ENCODE measurements around the gene REEP5. TPM values are rescaled to one million over a fixed set of nuclear protein-coding genes. Genes with fewer than 3 reads are reported as not detected.
A peak's percentile ranks its signal among the peaks of the same experiment; 100 is the strongest.
"Not testable (repeated sequence)": the region's sequence is repeated elsewhere in the genome, so short reads cannot be mapped to it uniquely, and the experiment has no call there.

Gene REEP5
- total RNA-seq, 1 donor from 2014 or later: 112 TPM

- intact Hi-C loops (cut with DNase I): no loop called here
- ATAC-seq (ENCODE audit: poor library complexity) (peak; percentile 70), DNase-seq (no peak)
These were observed 14.8 kb downstream of the REEP5 start for GRCh38 chr5:112907166-112907631.

GRCh38 chr5:112906637-112907036 is 15.4 kb downstream of the REEP5 start:
- DNase-seq: no peak
- intact Hi-C loops (cut with DNase I): no loop called here
- no peak for ATAC-seq (ENCODE audit: poor library complexity)

- intact Hi-C loops (cut with DNase I); ATAC-seq (ENCODE audit: poor library complexity); DNase-seq: not testable (repeated sequence)
These were observed 17.0 kb downstream of the REEP5 start for GRCh38 chr5:112904996-112905395.

- intact Hi-C loops (cut with DNase I): no loop called here
- ATAC-seq (ENCODE audit: poor library complexity) (no peak), DNase-seq (no peak)
These were observed 19.5 kb downstream of the REEP5 start for GRCh38 chr5:112902561-112902960.

- DNase-seq (no peak), ATAC-seq (ENCODE audit: poor library complexity) (peak; percentile 83)
- intact Hi-C loops (cut with DNase I): no loop called here
These were observed 26.3 kb downstream of the REEP5 start for GRCh38 chr5:112895682-112896081.

GRCh38 chr5:112892776-112893175 is 29.3 kb downstream of the REEP5 start:
- ATAC-seq (ENCODE audit: poor library complexity) (no peak), DNase-seq (no peak)
- intact Hi-C loops (cut with DNase I): no loop called here

- ATAC-seq (ENCODE audit: poor library complexity); intact Hi-C loops (cut with DNase I); DNase-seq: not testable (repeated sequence)
These were observed 30.0 kb downstream of the REEP5 start for GRCh38 chr5:112892066-112892465.

- DNase-seq (no peak), ATAC-seq (ENCODE audit: poor library complexity) (no peak)
- intact Hi-C loops (cut with DNase I): no loop called here
These were observed 35.1 kb downstream of the REEP5 start for GRCh38 chr5:112886975-112887374.

- intact Hi-C loops (cut with DNase I): no loop called here
- DNase-seq (no peak), ATAC-seq (ENCODE audit: poor library complexity) (peak; percentile 50)
These were observed 37.0 kb downstream of the REEP5 start for GRCh38 chr5:112885001-112885400.

GRCh38 chr5:112883192-112883591 is 38.8 kb downstream of the REEP5 start:
- intact Hi-C loops (cut with DNase I): no loop called here
- DNase-seq (no peak), ATAC-seq (ENCODE audit: poor library complexity) (peak; percentile 9)

- intact Hi-C loops (cut with DNase I): no loop called here
- ATAC-seq (ENCODE audit: poor library complexity): peak; percentile 54
- no peak for DNase-seq
These were observed 41.6 kb downstream of the REEP5 start for GRCh38 chr5:112880219-112880964.

GRCh38 chr5:112878760-112879159 is 43.3 kb downstream of the REEP5 start:
- DNase-seq: no peak
- intact Hi-C loops (cut with DNase I): no loop called here
- ATAC-seq (ENCODE audit: poor library complexity): no peak

- ATAC-seq (ENCODE audit: poor library complexity): no peak
- no peak for DNase-seq
- intact Hi-C loops (cut with DNase I): no loop called here
These were observed 43.9 kb downstream of the REEP5 start for GRCh38 chr5:112878101-112878500.

- ATAC-seq (ENCODE audit: poor library complexity): no peak
- no peak for DNase-seq
- intact Hi-C loops (cut with DNase I): no loop called here
These were observed 45.7 kb downstream of the REEP5 start for GRCh38 chr5:112876362-112876761.

- DNase-seq: no peak
These were observed 51.1 kb downstream of the REEP5 start for GRCh38 chr5:112870966-112871365.

GRCh38 chr5:112869948-112870347 is 52.1 kb downstream of the REEP5 start:
- no peak for DNase-seq
- ATAC-seq (ENCODE audit: poor library complexity): no peak
- intact Hi-C loops (cut with DNase I): no loop called here

More at GRCh38 chr5:112870966-112871365, 51.1 kb downstream of the REEP5 start:
- ATAC-seq (ENCODE audit: poor library complexity): no peak
- intact Hi-C loops (cut with DNase I): no loop called here

GRCh38 chr5:112867411-112867810 is 54.6 kb downstream of the REEP5 start:
- ATAC-seq (ENCODE audit: poor library complexity) (no peak), DNase-seq (no peak)
- intact Hi-C loops (cut with DNase I): no loop called here

GRCh38 chr5:112866739-112867138 is 55.3 kb downstream of the REEP5 start:
- intact Hi-C loops (cut with DNase I): no loop called here
- DNase-seq (no peak), ATAC-seq (ENCODE audit: poor library complexity) (no peak)

GRCh38 chr5:112865128-112865527 is 56.9 kb downstream of the REEP5 start:
- intact Hi-C loops (cut with DNase I): no loop called here
- ATAC-seq (ENCODE audit: poor library complexity): no peak
- DNase-seq: no peak

GRCh38 chr5:112863549-112863948 is 58.5 kb downstream of the REEP5 start:
- intact Hi-C loops (cut with DNase I): loop anchor here (5.0 kb wide), 2 partner anchors 59 to 114 kb away; partner anchors contain the start of genes DCP2 and REEP5
- DNase-seq (no peak), ATAC-seq (ENCODE audit: poor library complexity) (no peak)

Data from Right ventricle myocardium superior (tissue), 1 donor.